HEK293T (cell line): ENCODE results near the gene MGRN1.

Experiments used
- CTBP1 ChIP-seq: fragments of 450-650 bp; IDR thresholded peaks from 2 replicates; pipeline ENCODE4 v1.6.1; 2016; ENCODE audit warnings: borderline replicate concordance
- FOXK2 ChIP-seq: fragments of 450-650 bp; IDR thresholded peaks from 2 replicates; pipeline ENCODE4 v1.6.1; 2016; ENCODE audit warnings: mild to moderate bottlenecking
- FOXM1 ChIP-seq: fragments of 450-650 bp; IDR thresholded peaks from 2 replicates; pipeline ENCODE4 v1.6.1; 2017; ENCODE audit warnings: mild to moderate bottlenecking, borderline replicate concordance
- SUZ12 ChIP-seq: fragments of 450-650 bp; IDR thresholded peaks from 2 replicates; pipeline ENCODE4 v1.6.1; 2016; ENCODE audit warnings: mild to moderate bottlenecking

DNA sequence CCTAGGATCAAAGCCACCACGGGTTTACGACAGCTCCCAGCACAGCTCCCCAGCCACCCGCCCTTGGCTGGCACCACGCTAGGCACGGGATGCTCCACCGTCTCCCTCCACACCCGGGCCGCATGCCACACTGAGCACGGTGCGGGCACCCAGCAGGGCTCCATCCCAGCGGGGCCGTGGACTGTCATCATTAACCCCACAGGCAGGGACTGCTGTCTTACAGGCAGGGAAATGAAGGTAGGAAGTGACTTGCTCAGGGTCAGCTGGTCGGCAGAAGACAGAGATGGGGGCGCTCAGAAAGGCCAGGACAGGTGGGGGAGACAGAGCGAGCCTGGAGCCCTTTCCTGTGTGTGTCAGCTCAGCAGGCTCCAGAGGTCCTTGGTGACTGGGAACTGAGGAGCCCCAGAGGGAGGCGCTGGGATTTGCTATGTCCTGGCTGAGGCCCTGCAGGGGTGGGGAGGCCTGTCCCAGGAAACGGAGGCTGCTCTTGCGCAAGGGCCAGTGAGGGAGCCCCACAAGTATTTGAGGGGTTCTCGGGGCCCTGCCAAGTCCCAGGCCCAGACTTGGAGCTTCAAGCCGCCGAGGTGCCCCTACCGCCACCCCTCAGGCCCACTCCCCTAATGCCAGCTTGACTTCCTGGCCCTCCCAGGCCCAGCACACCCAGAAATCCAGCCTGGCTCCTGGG is 13.1 kb upstream of the MGRN1 start:
- no peak for TF ChIP-seq FOXK2
- TF ChIP-seq SUZ12, result no peak
- TF ChIP-seq FOXM1, result no peak
- no peak for TF ChIP-seq CTBP1
